Liver (tissue), 9 donors: ENCODE data around the gene CCNY. TPM values are rescaled to one million over a fixed set of nuclear protein-coding genes. Genes with fewer than 3 reads are reported as not detected.

Source experiments
- DNase-seq: peaks from one replicate; pipeline ENCODE4 v3.0.0-alpha.2; 2017; ENCODE audit warnings: low spot score
- H3K27ac ChIP-seq, 2 donors: one replicate each; pipeline ENCODE4 v1.7.0; 2013; ENCODE audit warnings: inconsistent platforms in 2 of 2, low read length in 2 of 2, control low read depth in 1 of 2, low read depth in 1 of 2, mild to moderate bottlenecking in 1 of 2
- H3K27me3 ChIP-seq, 4 donors: one replicate each; pipeline versions ENCODE4 v1.6.1 to v1.7.0; 2013; ENCODE audit warnings: low read length in 3 of 4, inconsistent platforms in 1 of 4, mild to moderate bottlenecking in 1 of 4, moderate library complexity in 1 of 4; ENCODE audit not compliant: control insufficient read depth in 4 of 4, insufficient read depth in 4 of 4
- H3K36me3 ChIP-seq, 4 donors: one replicate each; pipeline versions ENCODE4 v1.6.1 to v1.7.0; 2013; ENCODE audit warnings: low read length in 3 of 4, mild to moderate bottlenecking in 3 of 4, low read depth in 1 of 4, moderate library complexity in 1 of 4; ENCODE audit not compliant: control insufficient read depth in 4 of 4, insufficient read depth in 3 of 4
- H3K4me1 ChIP-seq, 4 donors: one replicate each; pipeline versions ENCODE4 v1.6.1 to v1.7.0; 2013; ENCODE audit warnings: low read length in 3 of 4, mild to moderate bottlenecking in 3 of 4, moderate library complexity in 1 of 4; ENCODE audit not compliant: control insufficient read depth in 4 of 4, insufficient read depth in 4 of 4
- H3K4me3 ChIP-seq, 3 donors: one replicate each; pipeline versions ENCODE4 v1.6.1 to v1.7.0; 2013; ENCODE audit warnings: low read length in 3 of 3, control low read depth in 1 of 3, low read depth in 1 of 3, mild to moderate bottlenecking in 1 of 3
- H3K9ac ChIP-seq, 2 donors: one replicate each; pipeline ENCODE4 v1.7.0; 2013; ENCODE audit warnings: low read length in 2 of 2, mild to moderate bottlenecking in 2 of 2, moderate library complexity in 2 of 2, control low read depth in 1 of 2, low read depth in 1 of 2
- H3K9me3 ChIP-seq, 4 donors: one replicate each; pipeline versions ENCODE4 v1.6.1 to v1.7.0; 2013; ENCODE audit warnings: low read length in 3 of 4; ENCODE audit not compliant: control insufficient read depth in 4 of 4
- EGR1 ChIP-seq, 2 donors: IDR thresholded peaks; 2 replicates each; pipeline ENCODE4 v1.6.1; 2016 to 2018; ENCODE audit warnings: antibody characterized with exemption in 2 of 2, low read depth in 2 of 2
- FOXA1 ChIP-seq: IDR thresholded peaks from 2 replicates; pipeline ENCODE4 v1.6.1; 2016; ENCODE audit warnings: antibody characterized with exemption
- FOXA2 ChIP-seq: IDR thresholded peaks from 2 replicates; pipeline ENCODE4 v1.6.1; 2016; ENCODE audit warnings: antibody characterized with exemption
- HNF4A ChIP-seq, 2 donors: conservative IDR thresholded peaks; 2 replicates each; pipeline ENCODE4 v1.6.1; 2016; ENCODE audit warnings: antibody characterized with exemption in 2 of 2, mild to moderate bottlenecking in 2 of 2
- NR2F2 ChIP-seq: IDR thresholded peaks from 2 replicates; pipeline ENCODE4 v1.6.1; 2016; ENCODE audit warnings: antibody characterized with exemption
- REST ChIP-seq: IDR thresholded peaks from 2 replicates; pipeline ENCODE4 v1.6.1; 2016; ENCODE audit warnings: antibody characterized with exemption, mild to moderate bottlenecking
- SP1 ChIP-seq: IDR thresholded peaks from 2 replicates; pipeline ENCODE4 v1.6.1; 2018; ENCODE audit warnings: antibody characterized with exemption, mild to moderate bottlenecking
- TAF1 ChIP-seq: conservative IDR thresholded peaks from 2 replicates; pipeline ENCODE4 v1.6.1; 2016; ENCODE audit warnings: antibody characterized with exemption, mild to moderate bottlenecking
- YY1 ChIP-seq: IDR thresholded peaks from 2 replicates; pipeline ENCODE4 v1.6.1; 2016; ENCODE audit warnings: antibody characterized with exemption, mild to moderate bottlenecking
- ZBTB33 ChIP-seq: IDR thresholded peaks from 2 replicates; pipeline ENCODE4 v1.6.1; 2016; ENCODE audit warnings: antibody characterized with exemption
- WGBS: extraction: QIAGEN DNeasy Blood & Tissue Kit; methylation state at CpG from one replicate; pipeline ENCODE4 v1.1.7; 2013; 5-methylcytosine and 5-hydroxymethylcytosine counted together
- polyA plus RNA-seq, 2 donors: library from polyadenylated mRNA; stranded (reverse) in 1 of 2; unstranded in 1 of 2; fragments of 200-250 nt in 1 of 2; fragments of >200 nt in 1 of 2; fragmentation: Nextera tagmentation in 1 of 2; extraction: Ambion mirVana in 1 of 2; gene quantifications; one replicate each; pipeline versions ENCODE4 v1.2.1 to v1.2.3, GENCODE V29; 2013 to 2015
- total RNA-seq, 2 donors: library from RNA; depleted of rRNA; stranded (reverse); fragments of >200 nt; gene quantifications; one replicate each; pipeline ENCODE4 v1.2.3, GENCODE V29; 2014
- donor health status: healthy.
- donor health status: healthy.
- donor health status: healthy.
- donor health status: healthy.
- donor health status: healthy.

CCNY gene
- total and polyA plus RNA-seq, 4 donors = 17.6 to 38.4 (median 21.8) TPM

- no peaks in the 10 kb centered on the region for H3K9me3 ChIP-seq
- H3K36me3 ChIP-seq = peaks cover 0 to 14% (median 7%) of the 10 kb centered on the region in 4 donors
Observed at GRCh38 chr10:35558276-35558675, 222.0 kb downstream of the CCNY start.

GRCh38 chr10:35559416-35559815 is 223.1 kb downstream of the CCNY start:
- H3K4me1 ChIP-seq = peaks cover 0 to 1% (median 0%) of the 10 kb centered on the region in 4 donors
- WGBS = 97% methylated on average over 5 of the region's 5 CpGs
- no peak for DNase-seq
- H3K9ac ChIP-seq = no peak overlapping the region
- H3K27ac ChIP-seq = no peak overlapping the region
- H3K36me3 ChIP-seq = peaks cover 0 to 12% (median 2%) of the 10 kb centered on the region in 4 donors
- TF ChIP-seq HNF4A (conservative IDR thresholded peaks at IDR 0.05) (no peak), FOXA1 (no peak), FOXA2 (no peak), TAF1 (no peak), ZBTB33 (no peak), SP1 (no peak)
- H3K4me3 ChIP-seq = no peak overlapping the region
- H3K27me3 ChIP-seq = no peaks in the 10 kb centered on the region
- H3K9me3 ChIP-seq = no peaks in the 10 kb centered on the region

More at GRCh38 chr10:35558276-35558675, 222.0 kb downstream of the CCNY start:
- no peaks in the 10 kb centered on the region for H3K4me1 ChIP-seq
- no peak for TF ChIP-seq NR2F2
- TF ChIP-seq EGR1 (IDR thresholded peaks at IDR 0.05; ENCODE audit: low read depth in 2 of 2) = no peak
- no peak for TF ChIP-seq YY1
- TF ChIP-seq FOXA1 = no peak
- no peaks in the 10 kb centered on the region for H3K27me3 ChIP-seq
- WGBS = 98% methylated on average over 1 of the region's 1 CpG
- DNase-seq = no peak
- no peak overlapping the region for H3K27ac ChIP-seq
- H3K4me3 ChIP-seq = no peak overlapping the region
- no peak overlapping the region for H3K9ac ChIP-seq

- no peaks in the 10 kb centered on the region for H3K9me3 ChIP-seq
- H3K4me1 ChIP-seq = peaks cover 0 to 2% (median 0%) of the 10 kb centered on the region in 4 donors
- WGBS = 94% methylated on average over 5 of the region's 5 CpGs
- DNase-seq = no peak
- H3K9ac ChIP-seq = no peak overlapping the region
- H3K36me3 ChIP-seq = peaks cover 0 to 5% (median 2%) of the 10 kb centered on the region in 4 donors
- H3K27me3 ChIP-seq = no peaks in the 10 kb centered on the region
- H3K4me3 ChIP-seq = no peak overlapping the region
- TF ChIP-seq REST = no peak
- H3K27ac ChIP-seq = no peak overlapping the region
Observed at GRCh38 chr10:35561715-35562114, 225.4 kb downstream of the CCNY start.
